NCI-H146 treated with DMSO at 0.1 percent for 48 hours (cell line): ENCODE measurements around the gene SEC24C.

ENCODE experiments used
- DNase-seq: peaks from one replicate; lab custom pipeline; 2025; ENCODE audit not compliant: unreplicated experiment; lab: John Stamatoyannopoulos, UW

Gene SEC24C

GRCh38 chr10:73809061-73809818 is 65.1 kb downstream of the SEC24C start:
- no peak for DNase-seq

- DNase-seq = no peak
Observed at GRCh38 chr10:73810358-73810734, 66.2 kb downstream of the SEC24C start.

GRCh38 chr10:73810735-73811465 is 66.7 kb downstream of the SEC24C start:
- no peak for DNase-seq

GRCh38 chr10:73812657-73813056 is 68.5 kb downstream of the SEC24C start:
- DNase-seq = no peak

GRCh38 chr10:73813333-73813732 is 69.2 kb downstream of the SEC24C start:
- DNase-seq = no peak

- DNase-seq = no peak
Observed at GRCh38 chr10:73814276-73814895, 70.2 kb downstream of the SEC24C start.

- no peak for DNase-seq
Observed at GRCh38 chr10:73814896-73815718, 70.9 kb downstream of the SEC24C start.

GRCh38 chr10:73815719-73816030 is 71.5 kb downstream of the SEC24C start:
- no peak for DNase-seq

- no peak for DNase-seq
Observed at GRCh38 chr10:73816917-73817729, 73.0 kb downstream of the SEC24C start.

- DNase-seq = no peak
Observed at GRCh38 chr10:73817826-73818225, 73.7 kb downstream of the SEC24C start.

GRCh38 chr10:73818402-73818801 is 74.2 kb downstream of the SEC24C start:
- DNase-seq = no peak

- no peak for DNase-seq
Observed at GRCh38 chr10:73819081-73819480, 74.9 kb downstream of the SEC24C start.

- DNase-seq = no peak
Observed at GRCh38 chr10:73819513-73820093, 75.4 kb downstream of the SEC24C start.
